K562 (cell line): ENCODE data around the gene HIRIP3. TPM values are rescaled to one million over a fixed set of nuclear protein-coding genes. Genes with fewer than 3 reads are reported as not detected.

Experiments used
- CHD1 ChIP-seq: fragments of 200-600 bp; sonication (generic); IDR thresholded peaks from one replicate; pipeline ENCODE4 v1.6.1; 2012; ENCODE audit warnings: mild to moderate bottlenecking, moderate library complexity, low read length, inconsistent platforms
- CUX1 ChIP-seq: fragments of 200-800 bp; sonication (Bioruptor generic); IDR thresholded peaks from 2 replicates; pipeline ENCODE4 v1.6.1; 2016; ENCODE audit warnings: missing genetic modification characterization, missing compliant biosample characterization
- FOXK1 ChIP-seq: sonication (generic); formaldehyde crosslinking; IDR thresholded peaks from 2 replicates; pipeline ENCODE4 v1.8.0; 2022; ENCODE audit warnings: missing genetic modification reagents, mild to moderate bottlenecking, borderline replicate concordance
- GABPB2 ChIP-seq: fragments of 250-450 bp; sonication (Bioruptor Pico); conservative IDR thresholded peaks from 2 replicates; pipeline ENCODE4 v1.5.1; 2021; ENCODE audit warnings: mild to moderate bottlenecking
- ILK ChIP-seq: fragments of 450-650 bp; IDR thresholded peaks from 2 replicates; pipeline ENCODE4 v1.6.1; 2016; ENCODE audit warnings: missing genetic modification characterization, low read depth, mild to moderate bottlenecking, missing compliant biosample characterization, moderate library complexity, borderline replicate concordance
- NCOA6 ChIP-seq: fragments of 450-650 bp; IDR thresholded peaks from 2 replicates; pipeline ENCODE4 v1.6.1; 2017; ENCODE audit warnings: mild to moderate bottlenecking
- NFATC3 ChIP-seq: fragments of 450-650 bp; IDR thresholded peaks from 2 replicates; pipeline ENCODE4 v1.6.1; 2017; ENCODE audit warnings: mild to moderate bottlenecking
- PTTG1 ChIP-seq: fragments of 450-650 bp; IDR thresholded peaks from 2 replicates; pipeline ENCODE4 v1.6.1; 2016; ENCODE audit warnings: low read depth, mild to moderate bottlenecking, missing genetic modification characterization, missing compliant biosample characterization
- RNF2 ChIP-seq: sonication (generic); IDR thresholded peaks from 2 replicates; pipeline ENCODE4 v1.6.1; 2016
- TRIM24 ChIP-seq, 2 experiments: fragments of 450-650 bp; IDR thresholded peaks; 2 replicates each; pipeline ENCODE4 v1.6.1; 2016
- ZBTB9 ChIP-seq: fragments of 450-650 bp; formaldehyde crosslinking; IDR thresholded peaks from 2 replicates; pipeline ENCODE4 v1.4.0; 2020; ENCODE audit warnings: mild to moderate bottlenecking, moderate library complexity
- ZKSCAN3 ChIP-seq: fragments of 250-450 bp; sonication (Bioruptor Pico); IDR thresholded peaks from 2 replicates; pipeline ENCODE4 v1.4.0; 2020
- ZNF407 ChIP-seq: fragments of 450-650 bp; IDR thresholded peaks from 2 replicates; pipeline ENCODE4 v1.6.1; 2016; ENCODE audit warnings: low read depth
- ZNF41 ChIP-seq: fragments of 250-450 bp; sonication (Bioruptor Pico); conservative IDR thresholded peaks from 2 replicates; pipeline ENCODE4 v1.4.0; 2020; ENCODE audit warnings: mild to moderate bottlenecking
- ZNF695 ChIP-seq: fragments of 450-650 bp; formaldehyde crosslinking; IDR thresholded peaks from 2 replicates; pipeline ENCODE4 v1.4.0; 2020; ENCODE audit warnings: mild to moderate bottlenecking, moderate library complexity
- polyA plus RNA-seq, 8 experiments: library from polyadenylated mRNA; depleted of rRNA in 4 of 8; stranded (reverse) in 5 of 8; unstranded in 3 of 8; fragments of >200 nt; fragmentation: Nextera tagmentation in 2 of 8; fragmentation: Illumina TruSeq in 1 of 8; extraction: Ambion mirVana in 2 of 8; extraction: Trizol in 1 of 8; gene quantifications; 2 replicates each; pipeline versions ENCODE4 v1.2.1 to v1.2.3, GENCODE V29; 2011 to 2014; ENCODE audit warnings: inconsistent platforms in 1 of 8, missing spikeins in 1 of 8
- total RNA-seq, 7 experiments: library from RNA; depleted of rRNA in 6 of 7; stranded (reverse); fragments of >200 nt in 6 of 7; fragmentation: Illumina TruSeq in 2 of 7; extraction: Trizol in 2 of 7; gene quantifications; 2 replicates each; pipeline versions ENCODE4 v1.2.1 to v1.2.3, GENCODE V29; 2011 to 2021; ENCODE audit warnings: low replicate concordance in 1 of 7

HIRIP3 gene
- total and polyA plus RNA-seq, 9 of the 15 experiments (the other 6 are each of a cell fraction or from before 2014, with no cell fraction given) = 3.3 to 38.2 (median 18.2) TPM

GRCh38 chr16:29995324-29995910 is at the start of gene HIRIP3 (continued):
- no peak for TF ChIP-seq ZBTB9 (CRISPR knock-in tag)
- no peak; the same call in 1 of the 2 replicates for TF ChIP-seq CUX1
- no peak for TF ChIP-seq GABPB2 (CRISPR knock-in tag)
- no peak for TF ChIP-seq ILK
- peak; percentile 93 for TF ChIP-seq ZNF407
- TF ChIP-seq ZKSCAN3 = no peak
- TF ChIP-seq CHD1 = no peak
- no peak for TF ChIP-seq ZNF695 (CRISPR knock-in tag)
- TF ChIP-seq NCOA6 = no peak
- TF ChIP-seq TRIM24 (IDR thresholded peaks at IDR 0.05) = 0 out of 4 replicates have a peak, but pooled peaks of 1 of the 2 experiments have one; percentile 15
- TF ChIP-seq RNF2 = peak; percentile 58; the same call in 1 of the 2 replicates
- TF ChIP-seq NFATC3 = no peak
- no peak for TF ChIP-seq ZNF41
- no peak for TF ChIP-seq PTTG1 (tag)
- TF ChIP-seq FOXK1 (CRISPR knock-in tag) = peak; percentile 17; the same call in 1 of the 2 replicates
